K562 (cell line): Measurements from ENCODE around the gene BCL2L1. TPM values are rescaled to one million over a fixed set of nuclear protein-coding genes. Genes with fewer than 3 reads are reported as not detected.
A peak's percentile ranks its signal among the peaks of the same experiment; 100 is the strongest.

Experiments used
- CHCHD3 ChIP-seq: fragments of 250-450 bp; sonication (Bioruptor Pico); IDR thresholded peaks from 2 replicates; pipeline ENCODE4 v2.1.2; 2022; ENCODE audit warnings: mild to moderate bottlenecking
- DIDO1 ChIP-seq: fragments of 450-650 bp; IDR thresholded peaks from 2 replicates; pipeline ENCODE4 v1.6.1; 2016; ENCODE audit warnings: low read depth, missing biosample characterization, missing genetic modification characterization
- FOSL1 ChIP-seq: fragments of 200-800 bp; sonication (Bioruptor generic); conservative IDR thresholded peaks from 2 replicates; pipeline ENCODE4 v1.6.1; 2016; ENCODE audit warnings: missing genetic modification characterization, missing compliant biosample characterization
- HSF4 ChIP-seq: fragments of 250-450 bp; sonication (Bioruptor Pico); IDR thresholded peaks from 2 replicates; pipeline ENCODE4 v2.1.2; 2022; ENCODE audit warnings: mild to moderate bottlenecking, moderate library complexity, borderline replicate concordance
- NR4A1 ChIP-seq, 2 experiments: fragments of 250-450 bp in 1 of 2; fragments of 450-650 bp in 1 of 2; sonication (Bioruptor Pico) in 1 of 2; IDR thresholded peaks; 2 replicates each; pipeline versions ENCODE4 v1.4.0 to v1.6.1; 2016 to 2020; ENCODE audit warnings: mild to moderate bottlenecking in 2 of 2, missing compliant biosample characterization in 1 of 2, missing genetic modification characterization in 1 of 2, moderate library complexity in 1 of 2
- PHTF2 ChIP-seq: fragments of 250-450 bp; sonication (Bioruptor Pico); IDR thresholded peaks from 2 replicates; pipeline ENCODE4 v1.5.0; 2021; ENCODE audit warnings: mild to moderate bottlenecking
- RBM39 ChIP-seq: fragments of 200-400 bp; formaldehyde crosslinking; optimal IDR thresholded peaks from 2 replicates; pipeline ENCODE3; 2018; ENCODE audit warnings: low read depth, low read length
- TFAM ChIP-seq: fragments of 250-450 bp; sonication (Bioruptor Pico); conservative IDR thresholded peaks from 2 replicates; pipeline ENCODE4 v1.5.0; 2021; ENCODE audit warnings: mild to moderate bottlenecking, moderate library complexity
- TRIM25 ChIP-seq: fragments of 450-650 bp; IDR thresholded peaks from 2 replicates; pipeline ENCODE4 v1.7.0; 2016; ENCODE audit warnings: borderline replicate concordance
- ZBTB43 ChIP-seq: sonication (generic); formaldehyde crosslinking; IDR thresholded peaks from 2 replicates; pipeline ENCODE4 v1.8.0; 2023; ENCODE audit warnings: mild to moderate bottlenecking, missing genetic modification reagents
- polyA plus RNA-seq, 8 experiments: library from polyadenylated mRNA; depleted of rRNA in 4 of 8; stranded (reverse) in 5 of 8; unstranded in 3 of 8; fragments of >200 nt; fragmentation: Nextera tagmentation in 2 of 8; fragmentation: Illumina TruSeq in 1 of 8; extraction: Ambion mirVana in 2 of 8; extraction: Trizol in 1 of 8; gene quantifications; 2 replicates each; pipeline versions ENCODE4 v1.2.1 to v1.2.3, GENCODE V29; 2011 to 2014; ENCODE audit warnings: inconsistent platforms in 1 of 8, missing spikeins in 1 of 8
- total RNA-seq, 7 experiments: library from RNA; depleted of rRNA in 6 of 7; stranded (reverse); fragments of >200 nt in 6 of 7; fragmentation: Illumina TruSeq in 2 of 7; extraction: Trizol in 2 of 7; gene quantifications; 2 replicates each; pipeline versions ENCODE4 v1.2.1 to v1.2.3, GENCODE V29; 2011 to 2021; ENCODE audit warnings: low replicate concordance in 1 of 7
- TF ChIP-seq, protein P1 (sequence below): fragments of 250-450 bp; sonication (Bioruptor Pico); IDR thresholded peaks from 2 replicates; pipeline ENCODE4 v1.5.0; 2021
- TF ChIP-seq, protein P2 (sequence below): fragments of 450-650 bp; IDR thresholded peaks from 2 replicates; pipeline ENCODE4 v1.6.1; 2016
- TF ChIP-seq, protein P3 (sequence below): fragments of 450-650 bp; formaldehyde crosslinking; IDR thresholded peaks from 2 replicates; pipeline ENCODE4 v1.4.0; 2020; ENCODE audit warnings: mild to moderate bottlenecking, moderate library complexity
- TF ChIP-seq, protein P4 (sequence below): sonication (generic); formaldehyde crosslinking; IDR thresholded peaks from 2 replicates; pipeline ENCODE4 v1.5.0; 2020; ENCODE audit warnings: missing genetic modification reagents
- TF ChIP-seq, protein P5 (sequence below): sonication (generic); formaldehyde crosslinking; IDR thresholded peaks from 2 replicates; pipeline ENCODE4 v1.8.0; 2022; ENCODE audit warnings: mild to moderate bottlenecking, missing genetic modification reagents
- TF ChIP-seq, protein P6 (sequence below): fragments of 250-450 bp; sonication (Bioruptor Pico); IDR thresholded peaks from 2 replicates; pipeline ENCODE4 v1.8.0; 2021; ENCODE audit warnings: borderline replicate concordance, mild to moderate bottlenecking, moderate library complexity; ENCODE audit not compliant: poor library complexity, severe bottlenecking

Gene BCL2L1
- total and polyA plus RNA-seq, 9 of the 15 experiments (the other 6 are each of a cell fraction or from before 2014, with no cell fraction given) = 3.3 to 182 (median 120) TPM

GRCh38 chr20:31666258-31667042 is 56.2 kb downstream of the BCL2L1 start (continued):
- TF ChIP-seq, protein P1, sequence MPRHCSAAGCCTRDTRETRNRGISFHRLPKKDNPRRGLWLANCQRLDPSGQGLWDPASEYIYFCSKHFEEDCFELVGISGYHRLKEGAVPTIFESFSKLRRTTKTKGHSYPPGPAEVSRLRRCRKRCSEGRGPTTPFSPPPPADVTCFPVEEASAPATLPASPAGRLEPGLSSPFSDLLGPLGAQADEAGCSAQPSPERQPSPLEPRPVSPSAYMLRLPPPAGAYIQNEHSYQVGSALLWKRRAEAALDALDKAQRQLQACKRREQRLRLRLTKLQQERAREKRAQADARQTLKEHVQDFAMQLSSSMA (CRISPR knock-in tag) = no peak
- TF ChIP-seq, protein P2, sequence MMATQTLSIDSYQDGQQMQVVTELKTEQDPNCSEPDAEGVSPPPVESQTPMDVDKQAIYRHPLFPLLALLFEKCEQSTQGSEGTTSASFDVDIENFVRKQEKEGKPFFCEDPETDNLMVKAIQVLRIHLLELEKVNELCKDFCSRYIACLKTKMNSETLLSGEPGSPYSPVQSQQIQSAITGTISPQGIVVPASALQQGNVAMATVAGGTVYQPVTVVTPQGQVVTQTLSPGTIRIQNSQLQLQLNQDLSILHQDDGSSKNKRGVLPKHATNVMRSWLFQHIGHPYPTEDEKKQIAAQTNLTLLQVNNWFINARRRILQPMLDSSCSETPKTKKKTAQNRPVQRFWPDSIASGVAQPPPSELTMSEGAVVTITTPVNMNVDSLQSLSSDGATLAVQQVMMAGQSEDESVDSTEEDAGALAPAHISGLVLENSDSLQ = peak; percentile 60; the same call in 1 of the 2 replicates
- TF ChIP-seq, protein P3, sequence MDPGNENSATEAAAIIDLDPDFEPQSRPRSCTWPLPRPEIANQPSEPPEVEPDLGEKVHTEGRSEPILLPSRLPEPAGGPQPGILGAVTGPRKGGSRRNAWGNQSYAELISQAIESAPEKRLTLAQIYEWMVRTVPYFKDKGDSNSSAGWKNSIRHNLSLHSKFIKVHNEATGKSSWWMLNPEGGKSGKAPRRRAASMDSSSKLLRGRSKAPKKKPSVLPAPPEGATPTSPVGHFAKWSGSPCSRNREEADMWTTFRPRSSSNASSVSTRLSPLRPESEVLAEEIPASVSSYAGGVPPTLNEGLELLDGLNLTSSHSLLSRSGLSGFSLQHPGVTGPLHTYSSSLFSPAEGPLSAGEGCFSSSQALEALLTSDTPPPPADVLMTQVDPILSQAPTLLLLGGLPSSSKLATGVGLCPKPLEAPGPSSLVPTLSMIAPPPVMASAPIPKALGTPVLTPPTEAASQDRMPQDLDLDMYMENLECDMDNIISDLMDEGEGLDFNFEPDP = no peak
- TF ChIP-seq ZBTB43 (CRISPR knock-in tag) (no peak), TRIM25 (no peak), CHCHD3 (CRISPR knock-in tag) (no peak), TFAM (no peak), FOSL1 (tag) (no peak), PHTF2 (no peak), RBM39 (no peak), NR4A1 (CRISPR knock-in tag; IDR thresholded peaks at IDR 0.05) (no peak), NR4A1 (tag; IDR thresholded peaks at IDR 0.05) (0 out of 2 replicates have a peak, but pooled peaks have one; percentile 17), DIDO1 (no peak), HSF4 (CRISPR knock-in tag) (no peak)
- TF ChIP-seq, protein P4, sequence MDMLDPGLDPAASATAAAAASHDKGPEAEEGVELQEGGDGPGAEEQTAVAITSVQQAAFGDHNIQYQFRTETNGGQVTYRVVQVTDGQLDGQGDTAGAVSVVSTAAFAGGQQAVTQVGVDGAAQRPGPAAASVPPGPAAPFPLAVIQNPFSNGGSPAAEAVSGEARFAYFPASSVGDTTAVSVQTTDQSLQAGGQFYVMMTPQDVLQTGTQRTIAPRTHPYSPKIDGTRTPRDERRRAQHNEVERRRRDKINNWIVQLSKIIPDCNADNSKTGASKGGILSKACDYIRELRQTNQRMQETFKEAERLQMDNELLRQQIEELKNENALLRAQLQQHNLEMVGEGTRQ (CRISPR knock-in tag) = peak; percentile 21; the same call in 1 of the 2 replicates
- TF ChIP-seq, protein P5, sequence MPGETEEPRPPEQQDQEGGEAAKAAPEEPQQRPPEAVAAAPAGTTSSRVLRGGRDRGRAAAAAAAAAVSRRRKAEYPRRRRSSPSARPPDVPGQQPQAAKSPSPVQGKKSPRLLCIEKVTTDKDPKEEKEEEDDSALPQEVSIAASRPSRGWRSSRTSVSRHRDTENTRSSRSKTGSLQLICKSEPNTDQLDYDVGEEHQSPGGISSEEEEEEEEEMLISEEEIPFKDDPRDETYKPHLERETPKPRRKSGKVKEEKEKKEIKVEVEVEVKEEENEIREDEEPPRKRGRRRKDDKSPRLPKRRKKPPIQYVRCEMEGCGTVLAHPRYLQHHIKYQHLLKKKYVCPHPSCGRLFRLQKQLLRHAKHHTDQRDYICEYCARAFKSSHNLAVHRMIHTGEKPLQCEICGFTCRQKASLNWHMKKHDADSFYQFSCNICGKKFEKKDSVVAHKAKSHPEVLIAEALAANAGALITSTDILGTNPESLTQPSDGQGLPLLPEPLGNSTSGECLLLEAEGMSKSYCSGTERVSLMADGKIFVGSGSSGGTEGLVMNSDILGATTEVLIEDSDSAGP (CRISPR knock-in tag) = no peak
- TF ChIP-seq, protein P6, sequence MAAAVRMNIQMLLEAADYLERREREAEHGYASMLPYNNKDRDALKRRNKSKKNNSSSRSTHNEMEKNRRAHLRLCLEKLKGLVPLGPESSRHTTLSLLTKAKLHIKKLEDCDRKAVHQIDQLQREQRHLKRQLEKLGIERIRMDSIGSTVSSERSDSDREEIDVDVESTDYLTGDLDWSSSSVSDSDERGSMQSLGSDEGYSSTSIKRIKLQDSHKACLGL = no peak
